Activated CD4-positive, CD25-positive, alpha-beta regulatory T cell treated with anti-CD3 and anti-CD28 coated beads, Interleukin-2, amount 50 U/mL, for 72 hours (primary cell): Measurements from ENCODE around the gene FTO.
"Not testable (repeated sequence)": the region's sequence is repeated elsewhere in the genome, so short reads cannot be mapped to it uniquely, and the experiment has no call there.

ENCODE experiments used
- DNase-seq: peaks from one replicate; pipeline ENCODE4 v3.0.0; 2021

Gene FTO

DNA sequence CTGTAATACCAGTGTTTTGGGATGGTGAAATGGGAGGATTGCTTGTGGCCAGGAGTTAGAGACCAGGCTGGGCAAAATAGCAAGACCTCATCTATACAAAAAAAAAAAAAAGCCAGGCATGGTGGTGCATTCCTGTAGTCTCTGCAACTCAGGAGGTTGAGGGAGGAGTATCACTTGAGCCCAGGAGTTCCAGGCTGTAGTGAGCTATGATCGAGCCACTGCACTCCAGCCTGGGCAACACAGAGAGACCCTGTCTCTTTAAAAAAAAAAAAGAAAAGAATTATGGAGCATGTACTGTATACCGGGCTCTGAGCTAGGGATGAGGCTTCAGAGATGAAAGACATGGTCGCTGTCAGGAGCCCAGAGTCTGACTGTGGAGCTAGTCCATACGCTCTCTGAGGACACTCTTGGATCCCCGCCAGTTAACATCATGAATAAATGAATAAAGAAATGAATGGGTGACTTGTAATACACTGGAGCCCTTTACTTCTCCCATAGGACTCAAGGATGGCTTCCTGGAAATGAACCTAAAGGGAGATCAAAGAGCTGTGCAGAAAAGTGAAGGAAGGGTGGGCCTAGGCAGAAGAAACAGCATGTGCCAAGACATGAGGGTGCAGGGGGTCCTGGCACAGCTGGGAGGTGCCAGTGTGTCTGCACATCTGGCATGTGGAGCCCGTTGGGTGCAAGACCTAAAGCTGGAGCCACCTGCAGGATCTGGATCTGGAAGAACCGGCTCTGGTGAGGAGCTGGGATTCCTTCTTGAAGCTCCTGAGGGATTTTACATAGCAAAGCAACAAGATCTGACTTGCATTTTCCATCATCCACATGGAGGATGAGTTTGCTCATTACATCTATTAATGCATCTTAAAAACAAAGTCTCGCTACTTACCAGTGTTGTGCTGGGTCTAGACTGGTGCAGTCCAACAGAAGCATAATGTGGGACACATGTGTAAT, 462.2 kb downstream of the FTO start:
- DNase-seq = no peak

DNA sequence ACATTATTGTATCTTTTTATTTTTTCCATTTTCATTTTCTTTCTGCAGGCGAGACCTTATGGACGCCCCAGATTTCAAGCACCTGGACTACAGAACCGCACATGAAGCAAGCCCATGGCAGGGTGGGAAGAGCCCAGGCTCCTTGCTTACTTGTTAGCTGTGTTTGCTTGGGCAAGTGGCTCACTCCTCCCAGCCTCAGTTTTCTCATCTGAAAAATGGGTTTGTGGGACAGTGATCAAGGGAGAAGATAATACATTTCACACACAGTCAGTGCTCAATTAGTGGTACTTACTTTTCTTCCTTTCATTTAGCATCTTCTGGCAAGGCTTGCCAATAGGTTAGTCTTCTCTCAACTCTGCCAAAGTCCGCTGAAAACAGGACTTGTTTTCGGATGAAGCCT, 465.2 kb downstream of the FTO start:
- no peak for DNase-seq

DNA sequence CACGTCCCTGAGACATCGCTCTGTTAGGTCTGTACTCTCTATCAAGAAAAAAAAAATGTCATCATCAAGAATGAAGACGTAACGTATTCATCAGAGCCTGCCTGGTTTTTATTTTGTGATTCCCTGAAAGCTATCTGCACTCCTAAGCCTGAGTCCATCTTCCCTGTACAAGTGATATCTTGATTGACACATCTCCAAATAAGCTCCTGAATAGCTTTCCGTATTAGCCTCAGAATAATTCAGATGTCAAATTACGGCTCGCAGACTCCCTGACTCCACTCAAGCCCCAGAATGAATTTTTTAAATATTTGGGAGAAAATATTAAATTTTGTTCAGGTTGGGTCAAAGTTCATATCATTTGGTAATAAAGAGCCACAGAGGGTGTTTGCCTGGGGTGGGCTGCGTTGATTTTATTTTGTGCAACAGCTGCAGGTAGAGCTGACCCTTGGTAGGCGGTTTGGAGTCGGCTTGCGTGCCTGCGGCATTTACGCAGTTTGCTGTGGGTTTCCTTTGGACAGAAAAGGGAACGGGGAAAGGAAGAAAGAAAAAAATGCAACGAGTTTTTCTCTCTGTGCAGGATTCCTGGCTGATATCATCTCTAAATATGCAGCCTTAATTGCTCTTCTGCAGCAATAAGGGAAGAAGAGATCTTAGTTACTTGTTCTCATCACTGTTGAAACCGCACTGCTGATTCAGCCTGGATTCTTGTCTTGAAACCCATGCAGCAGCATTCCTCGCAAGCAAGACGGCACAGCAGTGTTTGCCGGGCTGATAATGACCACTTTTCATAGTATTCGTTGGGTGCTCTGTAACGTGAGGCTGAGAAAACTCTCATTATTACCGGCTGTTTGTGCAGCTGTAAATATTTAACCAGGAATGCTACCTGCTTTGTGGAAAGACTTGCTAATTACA, 467.9 kb downstream of the FTO start:
- DNase-seq = no peak

DNA sequence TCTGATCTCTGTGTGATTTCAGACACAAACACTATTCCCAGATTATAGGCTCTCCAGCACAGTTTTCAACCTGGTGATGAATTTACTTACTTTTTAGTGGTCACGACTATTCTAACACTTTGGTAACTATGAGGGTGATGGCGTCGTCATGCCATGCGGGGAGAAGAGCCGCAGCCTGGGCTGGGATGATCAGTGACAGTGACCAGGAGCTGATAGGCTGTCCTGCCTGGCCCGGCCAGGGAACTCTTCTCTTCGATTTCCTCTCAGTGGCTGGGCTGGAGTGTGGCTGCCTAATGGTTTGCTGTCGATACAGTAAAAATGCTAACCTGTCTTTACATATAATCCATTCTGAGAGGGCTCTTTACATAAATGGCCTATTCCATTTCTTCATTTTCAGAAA, 469.5 kb downstream of the FTO start:
- no peak for DNase-seq

DNA sequence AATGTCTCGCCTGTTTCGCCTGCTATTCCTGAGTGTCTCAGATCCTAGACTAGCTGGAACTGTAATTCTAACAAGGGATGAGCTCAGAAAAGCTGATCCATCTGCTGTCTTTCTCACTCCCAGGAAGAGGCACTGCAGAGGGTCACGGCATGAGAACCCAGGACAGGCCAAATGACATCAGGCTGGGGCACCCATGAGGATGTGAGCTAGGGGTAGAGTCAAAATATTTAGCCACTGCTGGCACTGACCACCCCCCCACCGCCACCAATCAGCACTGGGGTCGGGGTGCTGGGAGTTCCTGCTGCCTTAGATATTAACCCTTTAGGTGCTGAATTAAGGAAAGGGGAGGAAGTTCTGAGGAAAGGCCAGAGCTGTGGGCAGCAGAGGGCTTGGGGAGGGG, 470.2 kb downstream of the FTO start:
- no peak for DNase-seq

DNA sequence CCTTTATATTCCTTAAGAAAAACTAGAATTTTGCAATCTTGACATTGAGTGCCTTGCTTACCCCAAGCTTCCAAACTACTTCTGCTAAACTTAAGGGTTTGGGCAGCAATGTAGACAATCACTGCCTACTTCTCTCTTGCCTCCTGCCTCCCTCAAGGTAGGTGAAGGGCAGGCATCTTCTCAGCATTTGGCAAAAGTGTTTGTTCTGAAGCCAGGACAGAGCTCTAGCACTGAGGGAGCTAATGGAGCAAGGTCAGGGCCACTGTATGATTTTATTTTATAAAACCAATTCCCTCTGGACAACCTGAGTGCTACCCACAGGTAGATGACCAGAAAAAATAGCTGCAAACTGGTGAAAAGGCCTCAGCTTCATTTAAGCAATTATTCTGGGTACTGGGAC, 470.8 kb downstream of the FTO start:
- DNase-seq = no peak

DNA sequence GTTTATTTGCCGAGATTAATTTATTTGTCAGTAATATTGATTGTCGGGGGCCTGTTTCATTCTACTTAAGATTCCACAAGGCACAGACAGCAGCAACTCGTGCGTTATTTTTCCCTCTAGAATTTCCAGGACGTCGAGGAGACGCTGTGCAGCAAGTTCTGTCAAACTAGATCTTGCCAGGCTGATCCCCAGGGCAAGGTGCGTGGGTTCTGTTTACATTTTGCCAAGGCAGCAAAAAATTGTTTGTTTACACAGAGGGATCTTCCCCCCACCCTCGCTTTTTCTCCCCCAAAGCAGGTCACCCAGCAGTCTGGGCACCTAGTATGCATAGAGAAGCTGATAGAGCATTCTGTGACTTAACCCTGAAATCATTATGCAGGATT, 471.2 kb downstream of the FTO start:
- no peak for DNase-seq

DNA sequence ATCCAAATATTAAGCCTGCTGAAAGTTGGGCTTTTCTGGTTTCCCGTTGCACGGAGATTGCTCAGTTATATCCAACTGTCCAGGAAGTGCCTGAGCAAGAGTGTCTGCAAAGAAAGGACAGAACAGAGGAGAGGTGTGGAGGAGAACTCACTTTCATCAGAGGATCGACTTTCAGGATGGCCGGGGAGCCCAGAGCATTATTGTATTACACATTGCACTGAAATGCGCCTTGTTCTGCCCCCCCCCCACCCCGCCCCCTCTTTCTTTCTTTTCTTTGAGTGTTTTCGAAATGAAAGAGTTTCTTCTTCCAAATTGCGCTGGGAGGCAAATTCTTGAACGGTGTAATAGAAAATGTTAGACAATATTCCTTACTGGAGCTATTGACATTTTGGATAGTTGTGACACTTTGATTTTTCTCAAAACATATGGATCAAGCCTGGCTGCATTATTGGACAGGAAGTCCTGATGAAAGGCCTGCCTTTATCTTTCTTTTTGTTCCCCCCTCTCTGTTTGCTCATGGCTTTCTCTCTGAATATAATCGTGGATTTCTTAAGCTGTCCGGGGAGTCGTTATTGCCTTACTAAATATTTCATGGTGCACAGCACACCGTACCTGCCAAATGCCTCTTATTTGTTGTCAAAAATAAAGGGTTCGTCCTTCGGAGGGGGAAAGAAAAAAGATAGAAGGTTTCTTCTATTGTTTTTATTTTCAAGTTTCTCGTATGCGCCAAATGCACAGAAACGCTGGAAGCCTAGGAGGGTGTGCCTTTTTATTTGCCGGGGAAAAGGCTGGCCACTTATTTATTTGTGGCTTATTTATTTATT, 471.8 kb downstream of the FTO start:
- no peak for DNase-seq

DNA sequence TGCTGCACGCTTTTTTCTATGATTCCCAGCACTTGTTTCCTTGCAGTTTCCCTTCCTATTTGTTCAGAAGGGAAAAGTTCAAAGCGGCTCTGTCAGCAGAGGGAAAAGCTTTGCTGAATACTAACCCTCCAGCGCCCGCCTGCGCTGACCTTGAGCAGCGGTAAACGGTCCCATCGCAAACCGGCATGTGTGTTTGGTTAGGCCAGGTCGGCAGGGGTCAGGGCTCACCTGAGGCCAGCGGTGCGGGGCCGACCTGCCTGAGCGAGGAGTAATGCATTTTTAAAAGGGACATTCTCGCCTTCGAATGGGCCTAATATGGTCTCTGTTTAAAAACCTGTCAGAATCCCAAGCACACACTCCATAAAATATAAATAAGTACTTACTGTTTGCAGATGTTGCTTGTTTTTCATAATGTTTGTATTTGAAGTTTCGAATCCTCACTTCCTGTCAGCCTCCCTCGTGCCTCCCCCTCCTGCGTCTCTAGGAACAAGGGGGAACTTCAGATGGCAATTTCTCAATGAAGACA, 472.5 kb downstream of the FTO start:
- no peak for DNase-seq

DNA sequence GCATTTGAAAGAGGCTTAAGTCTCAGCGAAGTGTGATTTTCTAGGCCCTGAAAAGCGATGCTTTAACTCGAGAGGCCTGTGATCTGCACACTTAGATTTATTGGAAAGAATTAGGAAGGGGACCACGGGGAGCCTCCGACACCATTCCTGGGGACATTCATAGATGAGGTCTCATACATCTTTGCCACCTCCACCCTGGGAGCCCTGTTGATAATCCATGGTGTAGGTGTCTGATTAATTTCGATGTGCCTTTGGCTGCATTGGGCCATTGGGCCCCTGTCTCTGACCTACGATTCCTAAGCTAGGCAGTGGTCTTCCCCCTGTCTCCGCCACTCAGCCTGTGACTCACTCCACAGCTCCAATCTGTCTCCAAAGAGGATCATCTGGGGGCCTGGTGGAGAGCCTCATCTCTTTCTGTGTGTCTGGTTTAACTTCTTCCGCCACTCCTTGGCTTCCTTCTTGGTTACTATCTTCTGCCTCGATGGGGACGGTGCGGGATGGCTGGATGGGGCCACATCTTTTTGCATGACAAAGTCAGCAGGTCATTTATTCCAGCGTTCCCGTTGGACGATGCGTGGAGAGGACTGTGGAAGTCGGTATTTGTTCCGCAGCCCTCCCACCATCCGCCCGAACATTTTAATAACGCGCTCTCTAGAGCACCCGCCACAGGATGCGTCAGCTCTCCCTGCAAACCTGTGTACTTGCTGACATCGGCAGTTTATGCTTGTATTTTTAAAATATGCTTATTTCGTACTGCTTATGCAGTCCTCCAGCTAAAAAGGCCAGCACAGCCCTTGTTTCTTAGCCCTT, 473.3 kb downstream of the FTO start:
- no peak for DNase-seq

DNA sequence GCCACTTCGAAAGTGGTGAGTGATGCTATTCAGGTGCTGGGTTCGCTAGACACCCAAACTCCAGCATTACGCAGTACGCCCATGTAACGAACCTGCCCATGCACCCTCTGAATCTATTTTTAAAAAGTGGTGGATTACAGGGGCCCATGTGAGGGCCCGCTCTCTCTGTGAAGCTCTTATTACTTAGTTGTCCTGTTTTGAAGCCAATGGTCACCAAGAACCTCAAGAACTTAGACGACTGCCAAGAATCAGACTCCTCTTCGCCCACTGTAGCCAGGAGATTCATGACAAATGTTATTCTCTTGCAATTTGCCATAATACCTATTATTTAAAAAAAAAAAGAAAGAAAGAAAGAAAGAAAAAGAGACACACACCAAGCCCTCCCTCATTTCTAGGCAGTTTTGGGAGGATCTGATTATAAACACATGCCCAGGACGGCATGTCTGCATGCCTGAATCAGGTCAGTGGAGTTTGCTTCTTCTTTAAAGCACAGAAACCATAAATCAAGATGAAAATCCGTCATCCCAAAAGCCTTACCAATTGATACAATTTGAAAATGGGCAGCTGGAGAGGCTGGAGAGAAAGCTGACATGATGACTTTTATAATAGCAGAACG, 474.0 kb downstream of the FTO start:
- DNase-seq = no peak

DNA sequence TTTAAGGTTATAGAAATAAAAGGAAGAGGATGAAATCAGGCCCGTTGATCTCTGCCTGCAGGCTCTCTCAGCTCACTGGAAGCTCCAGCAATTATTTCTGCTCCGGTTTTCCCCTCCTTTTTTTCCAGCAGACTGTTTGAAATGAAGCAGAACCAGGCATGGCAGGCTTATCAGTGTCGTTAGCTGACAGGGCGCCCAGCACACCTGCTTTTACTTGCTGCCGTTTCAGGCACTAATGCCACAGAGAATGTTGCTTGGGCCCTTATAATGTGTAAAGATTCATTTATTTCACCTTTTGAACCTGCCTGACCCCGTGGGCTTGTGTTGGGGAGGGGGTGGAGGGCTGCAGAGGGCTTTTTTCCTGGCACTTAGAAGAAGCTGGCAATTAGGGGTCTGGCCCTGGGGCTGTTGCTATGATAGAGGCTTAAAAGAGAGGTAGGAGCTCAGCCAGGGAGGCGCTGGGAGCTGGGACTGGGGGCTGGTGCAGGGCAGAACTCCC, 474.6 kb downstream of the FTO start:
- no peak for DNase-seq

DNA sequence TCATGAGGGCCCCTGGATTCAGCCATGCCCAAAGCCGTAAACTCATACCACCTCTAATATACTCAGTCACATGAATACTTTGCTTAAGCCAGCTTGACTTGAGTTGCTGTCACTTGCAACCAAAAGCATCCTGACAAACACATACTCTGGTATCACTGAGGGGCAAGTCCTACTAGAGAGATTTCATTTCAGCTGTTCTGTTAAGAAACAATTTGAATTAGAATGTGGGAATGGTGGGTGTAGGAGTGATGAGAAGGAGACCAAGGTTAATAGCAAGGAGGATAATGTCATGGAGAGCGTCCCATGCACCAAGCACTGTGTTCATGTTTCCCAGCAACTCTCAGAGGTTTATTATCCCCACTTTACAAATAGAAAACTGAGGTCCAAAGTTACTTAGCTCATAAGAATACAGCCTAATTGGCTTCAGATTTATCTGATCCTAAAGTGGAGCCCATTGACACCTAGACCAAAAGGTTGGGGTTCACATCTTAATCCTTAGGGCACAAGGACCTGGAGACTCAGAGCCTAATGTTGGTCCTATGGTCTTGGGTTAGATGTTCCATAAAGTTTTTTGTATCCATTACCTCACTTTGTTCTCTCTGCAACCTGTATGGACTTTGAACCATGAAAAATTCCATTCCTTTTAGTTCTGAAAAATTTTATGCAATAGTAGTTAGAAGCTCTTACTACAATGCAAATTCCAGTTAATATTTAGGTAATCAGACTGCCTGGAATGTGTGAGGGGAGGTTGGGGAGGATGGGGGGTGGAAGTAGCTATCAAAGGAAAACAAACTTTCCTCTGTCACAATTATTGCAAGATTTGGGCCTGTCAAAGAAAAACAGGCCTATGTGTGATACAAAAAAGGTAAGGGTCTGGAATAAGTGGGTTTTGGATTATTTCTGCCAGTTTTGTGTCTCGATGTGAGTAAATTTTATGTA, 476.7 kb downstream of the FTO start:
- no peak for DNase-seq

DNA sequence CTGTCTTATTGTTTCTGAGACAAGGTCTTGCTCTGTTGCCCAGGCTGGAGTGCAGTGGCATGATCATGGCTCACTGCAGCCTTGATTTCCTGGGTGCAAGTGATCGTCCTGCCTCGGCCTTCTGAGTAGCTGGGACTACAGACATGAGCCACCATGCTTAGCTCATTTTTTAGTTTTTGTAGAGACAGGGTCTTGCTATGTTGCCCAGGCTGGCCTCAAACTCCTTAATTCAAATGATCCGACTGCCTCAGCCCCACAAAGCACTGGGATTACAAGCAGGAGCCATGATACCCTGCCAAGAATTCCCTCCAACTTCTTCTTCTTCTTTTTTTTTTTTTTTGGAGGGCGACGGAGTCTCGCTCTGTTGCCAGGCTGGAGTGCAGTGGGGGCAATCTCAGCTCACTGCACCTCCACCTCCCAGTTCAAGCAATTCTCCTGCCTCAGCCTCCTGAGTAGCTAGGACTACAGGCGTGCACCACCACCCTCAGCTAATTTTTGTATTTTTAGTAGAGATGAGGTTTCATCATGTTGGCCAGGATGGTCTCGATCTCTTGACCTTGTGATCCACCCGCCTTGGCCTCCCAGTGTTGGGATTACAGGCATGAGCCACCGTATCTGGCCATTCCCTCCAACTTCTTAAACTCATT, 477.9 kb downstream of the FTO start:
- DNase-seq = not testable (repeated sequence)

DNA sequence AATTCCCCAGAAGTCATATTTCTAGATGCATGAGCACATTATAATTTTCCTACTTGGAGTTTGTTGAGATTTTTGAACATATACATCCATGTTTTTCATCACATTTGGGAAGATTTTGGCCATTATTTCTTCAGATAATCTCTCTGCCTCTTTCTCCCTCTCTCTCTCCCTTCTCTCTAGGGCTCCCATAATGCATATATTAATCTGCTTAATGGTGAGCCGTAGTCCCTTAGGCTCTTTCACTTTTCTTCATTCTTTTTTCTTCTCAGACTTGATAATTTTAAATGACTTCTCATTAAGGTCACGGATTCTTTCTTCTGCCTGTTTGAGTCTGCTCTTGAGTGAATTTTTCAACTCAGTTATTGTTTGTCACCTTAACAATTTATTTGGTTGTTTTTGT, 481.1 kb downstream of the FTO start:
- no peak for DNase-seq

DNA sequence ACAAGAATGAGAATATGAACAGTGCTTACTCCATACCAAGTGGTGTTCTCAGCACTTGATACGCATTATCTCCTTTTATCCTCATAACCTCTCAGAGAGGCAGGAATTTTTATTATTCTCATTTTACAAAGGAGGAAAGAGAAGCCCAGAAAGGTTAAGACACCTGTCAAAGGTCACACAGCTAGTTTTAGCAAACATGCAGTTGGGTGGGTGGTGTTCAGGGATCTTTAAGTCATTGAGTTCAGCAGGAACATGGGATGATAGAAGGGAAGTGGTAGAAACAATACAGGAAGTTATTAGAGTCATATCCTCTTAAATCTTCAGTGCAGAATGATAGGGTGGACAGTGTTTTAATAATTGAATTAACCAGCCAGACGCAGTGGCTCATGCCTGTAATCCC, 487.2 kb downstream of the FTO start:
- DNase-seq = no peak

DNA sequence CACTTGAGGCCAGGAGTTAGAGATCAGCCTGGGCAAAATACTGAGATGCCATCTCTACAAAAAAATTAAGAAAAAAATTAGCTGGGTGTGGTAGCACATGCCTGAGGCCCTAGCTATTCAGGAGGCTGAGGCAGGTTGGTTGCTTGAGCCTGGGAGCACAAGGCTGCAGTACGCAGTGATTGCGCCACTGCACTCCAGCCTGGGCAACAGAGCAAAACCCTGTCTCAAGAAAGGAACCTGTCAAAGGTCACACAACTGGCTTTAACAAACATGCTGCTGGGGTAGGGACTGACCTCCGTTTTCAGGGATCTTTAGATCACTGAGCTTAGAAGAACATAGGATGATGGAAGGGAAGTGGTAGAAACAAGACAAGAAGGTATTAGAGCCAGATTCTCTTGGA, 487.6 kb downstream of the FTO start:
- no peak for DNase-seq

DNA sequence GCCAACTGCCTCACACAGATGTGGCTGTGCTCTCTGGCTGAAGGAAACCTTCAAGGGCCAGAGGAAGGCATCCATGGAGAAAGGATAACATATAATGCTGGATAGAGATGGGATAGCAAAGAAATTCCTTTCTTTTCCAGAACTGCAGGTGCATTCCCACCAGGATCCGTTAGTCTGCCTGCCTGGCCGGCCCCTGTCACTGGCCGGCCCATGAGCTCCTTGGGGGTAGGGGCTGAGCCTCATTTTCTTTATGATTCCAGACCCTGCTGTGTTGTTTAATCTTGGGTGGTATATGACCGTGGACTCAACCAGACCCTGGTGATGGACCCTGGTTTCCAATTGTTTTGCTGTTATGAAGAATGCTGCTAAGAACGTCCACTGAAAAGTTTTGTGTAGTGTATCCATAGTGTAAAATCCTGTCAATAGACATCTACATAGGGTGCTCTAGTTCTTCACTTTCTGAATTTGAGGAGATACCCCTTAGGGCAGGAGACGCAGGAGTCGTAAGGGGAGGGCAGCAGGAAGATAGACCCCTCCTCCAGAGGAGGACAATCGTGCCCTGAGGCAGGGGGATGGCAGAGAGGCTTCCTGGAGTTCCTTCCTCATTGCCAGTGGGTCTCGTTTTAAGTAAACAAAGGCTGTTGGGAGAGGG, 489.2 kb downstream of the FTO start:
- DNase-seq = no peak
